Measurements from ENCODE around the gene ARHGEF16.

DNA sequence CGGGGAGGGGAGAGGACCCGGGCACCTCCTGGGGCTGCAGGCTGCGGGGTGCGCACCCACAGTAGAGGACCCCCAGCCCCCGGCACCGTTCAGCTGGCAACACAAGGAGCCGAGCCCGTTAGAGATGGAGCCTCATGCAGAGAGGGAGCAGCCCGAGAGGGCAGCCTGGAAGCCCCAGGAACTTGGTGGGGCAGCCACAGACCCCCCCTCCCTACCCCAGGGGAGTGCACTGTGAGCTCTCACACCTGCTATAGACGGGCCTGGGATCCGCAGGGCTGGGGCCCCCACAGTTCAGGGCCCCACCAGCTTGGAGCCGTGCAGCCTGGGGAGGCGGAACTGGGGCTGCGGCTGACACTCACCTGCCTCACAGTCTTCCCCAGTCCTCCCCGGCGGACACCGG lies 47.0 kb downstream of the ARHGEF16 start:
- TF ChIP-seq, protein P1, sequence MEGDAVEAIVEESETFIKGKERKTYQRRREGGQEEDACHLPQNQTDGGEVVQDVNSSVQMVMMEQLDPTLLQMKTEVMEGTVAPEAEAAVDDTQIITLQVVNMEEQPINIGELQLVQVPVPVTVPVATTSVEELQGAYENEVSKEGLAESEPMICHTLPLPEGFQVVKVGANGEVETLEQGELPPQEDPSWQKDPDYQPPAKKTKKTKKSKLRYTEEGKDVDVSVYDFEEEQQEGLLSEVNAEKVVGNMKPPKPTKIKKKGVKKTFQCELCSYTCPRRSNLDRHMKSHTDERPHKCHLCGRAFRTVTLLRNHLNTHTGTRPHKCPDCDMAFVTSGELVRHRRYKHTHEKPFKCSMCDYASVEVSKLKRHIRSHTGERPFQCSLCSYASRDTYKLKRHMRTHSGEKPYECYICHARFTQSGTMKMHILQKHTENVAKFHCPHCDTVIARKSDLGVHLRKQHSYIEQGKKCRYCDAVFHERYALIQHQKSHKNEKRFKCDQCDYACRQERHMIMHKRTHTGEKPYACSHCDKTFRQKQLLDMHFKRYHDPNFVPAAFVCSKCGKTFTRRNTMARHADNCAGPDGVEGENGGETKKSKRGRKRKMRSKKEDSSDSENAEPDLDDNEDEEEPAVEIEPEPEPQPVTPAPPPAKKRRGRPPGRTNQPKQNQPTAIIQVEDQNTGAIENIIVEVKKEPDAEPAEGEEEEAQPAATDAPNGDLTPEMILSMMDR (IDR thresholded peaks at IDR 0.05 in 8 of 11, conservative IDR thresholded peaks at IDR 0.05 in 3 of 11): no peak
- TF ChIP-seq POLR2AphosphoS5 (IDR thresholded peaks at IDR 0.05): no peak
- TF ChIP-seq POLR2A (IDR thresholded peaks at IDR 0.05): no peak

Measured in spleen (tissue), 7 donors.